Transverse colon (tissue), 3 donors: Measurements from ENCODE around the gene CYRIA.

Experiments
- CTCF ChIP-seq, 5 experiments: fragments of 200-600 bp in 3 of 5; fragments of 450-650 bp in 2 of 5; sonication (generic) in 3 of 5; IDR thresholded peaks; 1 replicate in 2 of 5; 2 replicates in 3 of 5; pipeline ENCODE4 v1.5.1; 2016 to 2017; ENCODE audit warnings: antibody characterized with exemption in 5 of 5, inconsistent platforms in 3 of 5, mild to moderate bottlenecking in 2 of 5, moderate library complexity in 1 of 5
- POLR2A ChIP-seq: fragments of 450-650 bp; IDR thresholded peaks from one replicate; pipeline ENCODE4 v1.6.1; 2016; ENCODE audit warnings: antibody characterized with exemption, mild to moderate bottlenecking, moderate library complexity

GRCh38 chr2:16657671-16658070, 8.0 kb downstream of the CYRIA start:
- TF ChIP-seq CTCF (IDR thresholded peaks at IDR 0.05) (no peak), POLR2A (no peak)
